GM18526 (cell line): Measurements from ENCODE around the gene NKIRAS2.

Experiments used
- POLR2A ChIP-seq: IDR thresholded peaks from 3 replicates; pipeline ENCODE4 v1.6.1; 2011; ENCODE audit not compliant: insufficient read length; ENCODE audit errors: extremely low read depth

NKIRAS2 gene

DNA sequence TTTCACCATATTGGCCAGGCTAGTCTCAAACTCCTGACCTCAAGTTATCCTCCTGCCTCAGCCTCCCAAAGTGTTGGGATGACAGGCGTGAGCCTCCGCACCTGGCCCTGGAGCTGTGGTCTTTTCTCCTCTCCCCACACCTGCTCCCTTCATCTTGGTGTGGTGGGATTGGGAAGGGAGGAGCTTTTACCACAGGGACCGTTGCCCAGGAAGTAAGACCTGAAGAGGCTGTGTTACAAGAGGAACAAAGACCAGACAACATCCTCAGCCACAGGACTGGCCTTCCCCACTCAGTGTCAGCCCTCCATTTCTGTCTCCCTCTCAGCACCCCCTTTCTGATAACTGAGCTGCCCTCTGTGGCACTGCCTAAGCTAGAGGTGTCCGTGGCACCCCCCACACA lies 39.9 kb downstream of the NKIRAS2 start:
- TF ChIP-seq POLR2A = no peak

DNA sequence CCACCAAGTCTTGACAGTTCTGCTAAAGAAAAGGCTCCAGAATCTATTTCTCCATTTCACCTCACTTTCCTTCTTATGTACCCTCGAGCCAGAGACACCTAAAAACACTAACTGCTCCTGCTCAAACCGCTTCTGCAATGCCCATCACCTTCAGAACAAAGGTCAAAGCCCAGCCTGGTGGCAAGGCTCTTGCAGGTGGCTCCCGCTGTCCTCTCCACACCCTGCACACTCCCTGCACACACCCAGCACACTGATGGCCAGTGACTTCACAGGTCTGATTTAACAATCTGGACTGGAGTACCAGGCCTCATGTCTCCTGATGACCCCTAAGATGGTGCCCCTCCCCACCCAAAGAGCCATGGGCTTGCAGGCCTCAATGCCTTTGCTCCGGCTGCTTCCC lies 40.3 kb downstream of the NKIRAS2 start:
- TF ChIP-seq POLR2A = no peak

DNA sequence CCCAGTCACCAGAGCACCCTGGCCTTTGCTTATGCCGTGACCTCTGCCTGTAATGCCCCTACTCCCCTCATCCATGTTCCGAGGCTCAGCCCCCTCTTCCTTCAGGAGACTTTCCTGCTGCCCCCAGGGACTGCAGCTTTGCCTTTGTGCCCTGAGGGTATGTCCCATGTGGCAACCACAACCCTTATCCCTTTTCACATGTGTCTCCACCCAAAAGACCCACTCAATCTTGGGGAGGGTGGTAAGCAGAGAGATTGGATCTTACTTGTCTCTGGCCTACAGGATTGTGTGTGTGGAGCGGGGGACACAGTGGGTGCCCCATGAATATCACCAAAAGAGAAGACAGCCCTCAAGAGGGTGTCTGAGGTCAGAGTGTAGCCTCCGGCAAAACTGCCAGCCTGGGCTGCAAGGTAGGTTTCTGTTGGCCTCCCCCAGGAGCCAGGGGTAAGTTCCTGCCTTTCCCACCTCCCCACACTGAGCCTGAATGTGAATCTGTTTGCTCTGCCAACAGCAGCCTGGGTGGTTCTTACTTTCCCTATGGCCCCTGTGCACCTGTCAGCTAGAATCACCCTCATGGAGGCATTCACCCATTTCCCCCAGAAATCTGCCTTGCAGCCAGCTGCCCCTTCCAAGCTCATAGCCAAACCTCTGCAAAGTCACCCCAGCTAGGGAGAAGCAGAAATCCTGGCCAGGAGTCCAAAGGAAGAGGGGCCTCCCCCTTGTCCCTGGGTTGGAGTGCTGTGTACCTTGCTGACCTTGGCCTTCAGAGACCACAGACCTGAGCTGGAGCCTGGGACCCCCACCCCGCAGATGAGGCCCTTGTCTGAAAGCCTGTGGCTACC lies 42.0 kb downstream of the NKIRAS2 start:
- TF ChIP-seq POLR2A = no peak

DNA sequence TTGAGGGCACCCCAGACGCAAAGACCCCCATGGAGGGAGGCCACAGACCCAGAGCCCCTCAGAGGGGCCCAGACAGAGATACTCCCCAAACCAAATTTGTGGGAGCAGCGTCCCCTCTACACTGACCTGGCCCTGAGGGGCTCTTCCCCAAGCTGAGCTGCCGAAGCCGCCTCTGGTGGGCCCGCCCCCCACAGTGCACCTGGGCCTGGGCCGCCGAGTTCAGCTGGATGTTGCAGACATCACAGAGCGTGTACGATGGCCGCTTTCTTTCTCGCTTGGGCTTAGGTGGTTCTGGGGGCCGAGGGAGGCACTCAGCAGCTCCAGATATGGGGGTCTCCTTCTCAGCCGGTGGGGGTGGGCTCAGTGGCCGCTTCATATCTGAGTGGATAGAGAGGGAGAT lies 42.8 kb downstream of the NKIRAS2 start:
- no peak for TF ChIP-seq POLR2A

DNA sequence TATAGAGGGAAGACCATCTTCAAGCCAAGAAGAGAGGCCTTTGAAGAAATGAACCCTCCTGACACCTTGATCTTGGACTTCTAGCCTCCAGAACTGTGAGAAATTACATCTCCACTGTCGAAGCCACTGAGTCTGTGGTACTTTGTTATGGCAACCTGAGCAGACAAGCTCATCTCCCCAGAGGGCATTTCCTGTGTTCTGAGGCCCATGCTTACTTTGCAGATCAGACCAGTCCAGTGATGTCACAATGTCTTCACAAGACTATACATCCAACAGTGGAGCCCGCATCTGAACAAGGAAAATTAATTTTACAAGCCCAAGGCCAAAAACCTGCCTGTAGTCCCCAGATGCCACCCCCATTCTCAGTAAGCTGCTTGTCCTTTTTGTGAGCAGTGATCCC lies 45.3 kb downstream of the NKIRAS2 start:
- TF ChIP-seq POLR2A = no peak

DNA sequence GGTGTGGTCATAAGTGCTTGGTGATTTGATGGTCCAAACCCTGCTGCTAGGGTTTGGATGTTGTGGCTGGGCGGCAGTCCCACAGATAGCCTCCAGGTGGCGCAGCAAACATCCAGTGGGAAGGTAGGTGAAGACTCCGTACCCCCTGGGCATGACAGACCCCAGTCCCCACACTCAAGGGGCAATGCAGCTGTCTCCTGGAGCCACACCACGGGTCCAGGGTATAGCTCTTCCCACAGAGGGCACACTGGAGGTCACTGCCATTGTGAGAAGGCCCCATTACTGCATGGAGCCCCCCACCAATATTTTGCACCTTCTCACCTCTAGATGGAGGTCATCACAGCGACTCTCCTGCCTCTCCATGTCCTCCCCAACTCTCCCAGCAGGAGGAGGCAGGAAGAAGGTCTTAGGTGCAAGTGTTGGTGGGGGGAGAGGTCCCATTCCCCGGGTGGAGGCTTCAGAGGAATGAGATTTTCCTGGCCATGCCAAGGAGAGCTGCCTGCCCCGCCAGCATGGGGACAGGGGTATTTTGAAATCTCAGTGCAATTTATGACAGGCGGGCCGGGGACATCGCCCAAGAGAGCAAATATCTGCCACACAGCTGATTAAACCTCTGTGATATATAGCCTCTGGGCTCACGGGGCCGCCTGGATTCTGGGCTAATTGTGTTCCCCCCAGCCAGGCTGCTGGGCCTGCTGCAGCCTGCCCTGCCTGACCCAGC lies 47.6 kb downstream of the NKIRAS2 start:
- TF ChIP-seq POLR2A = no peak

DNA sequence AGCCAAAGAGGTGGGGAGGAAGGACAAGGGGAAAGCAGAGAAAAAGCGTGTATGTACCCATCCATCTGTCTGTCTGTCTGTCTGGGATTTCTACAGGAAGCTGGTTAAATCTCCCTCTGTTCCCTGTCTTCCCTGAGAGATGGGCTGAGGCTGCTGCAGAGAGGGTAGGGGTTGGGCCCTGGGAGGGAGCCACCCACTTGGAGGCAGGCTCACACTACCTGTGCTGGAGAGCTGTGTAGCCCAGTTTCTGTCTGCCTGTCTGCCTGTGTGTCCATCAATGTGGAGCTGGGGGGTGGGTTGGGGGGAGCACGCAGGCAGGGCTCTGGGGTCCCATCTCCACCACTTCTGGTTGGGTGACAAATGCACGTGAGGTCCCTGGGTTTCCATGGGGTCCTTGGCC lies 49.1 kb downstream of the NKIRAS2 start:
- TF ChIP-seq POLR2A = no peak

DNA sequence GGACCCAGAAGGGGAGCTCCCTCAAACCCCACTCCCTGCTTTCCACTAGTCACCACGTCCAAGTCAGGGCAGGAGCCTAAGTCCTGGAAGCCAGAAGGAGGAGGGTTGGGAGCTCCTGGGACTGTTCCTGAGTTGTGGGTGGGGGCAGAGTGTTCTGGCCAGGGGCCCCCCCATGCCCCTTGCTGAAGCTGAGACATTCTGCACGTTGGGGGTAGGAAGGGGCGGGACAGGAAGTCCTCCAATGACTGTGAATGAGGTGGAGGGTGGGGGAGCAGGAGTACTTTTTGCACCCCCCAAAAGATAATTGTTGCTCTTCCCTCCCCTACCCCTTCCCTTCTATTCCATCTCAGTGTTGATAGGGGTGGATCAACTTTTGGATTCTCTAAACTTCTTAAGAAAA lies 51.9 kb downstream of the NKIRAS2 start:
- no peak for TF ChIP-seq POLR2A

DNA sequence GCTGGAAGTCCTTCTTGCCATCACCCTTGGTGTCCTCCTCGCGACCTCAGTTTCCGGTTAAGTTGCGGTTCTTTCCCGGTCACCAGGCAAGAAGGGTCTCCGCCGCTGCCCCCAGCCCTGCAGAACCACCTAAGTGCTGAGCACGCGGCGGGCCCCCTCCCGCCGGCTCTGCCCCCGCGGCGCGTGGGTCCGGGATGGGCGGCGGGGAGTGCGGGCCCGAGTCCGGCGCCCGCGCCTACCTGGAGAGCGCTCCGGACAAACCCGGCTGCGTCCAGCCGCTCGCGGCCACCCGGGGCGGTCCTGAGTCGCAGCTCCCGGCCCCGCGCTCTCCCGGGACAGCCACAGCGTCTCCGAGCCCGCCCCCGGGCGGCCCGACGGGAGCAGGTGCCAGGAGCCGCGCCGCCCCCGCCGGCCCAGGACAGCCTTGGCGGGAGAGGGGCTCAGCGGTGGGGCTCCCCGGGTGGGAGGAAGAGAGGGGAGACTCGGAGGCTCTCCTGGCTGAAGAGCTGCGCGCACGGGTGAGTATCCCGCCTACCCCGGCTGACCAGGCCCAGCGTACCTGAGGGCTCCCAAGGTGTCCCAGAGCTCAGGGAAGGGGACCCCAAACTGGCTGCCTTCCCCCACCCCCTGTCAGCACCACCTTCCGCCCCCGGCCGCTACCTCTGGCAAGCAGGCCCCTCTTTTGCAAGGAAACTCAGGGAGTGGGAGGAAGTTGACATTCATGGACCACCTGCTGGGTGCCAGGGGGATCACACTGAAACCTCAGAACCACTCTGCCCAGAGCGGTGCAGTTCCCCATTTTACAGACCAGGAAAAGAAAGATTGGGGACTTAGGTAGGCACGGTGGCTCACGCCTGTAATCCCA lies 52.7 kb downstream of the NKIRAS2 start:
- TF ChIP-seq POLR2A = no peak
